Choroid plexus epithelial cell (primary cell): ENCODE data around the gene SVBP.
A peak's percentile ranks its signal among the peaks of the same experiment; 100 is the strongest.

Experiments
- DNase-seq: peaks from one replicate; pipeline ENCODE4 v3.0.0-alpha.2; 2010; ENCODE audit warnings: low read depth
- H3K4me3 ChIP-seq: 2 replicates; pipeline ENCODE4 v1.5.1; 2011; ENCODE audit warnings: low read depth, mild to moderate bottlenecking, control low read depth, low read length, moderate library complexity
- CTCF ChIP-seq: conservative IDR thresholded peaks from 2 replicates; pipeline ENCODE4 v1.5.1; 2011; ENCODE audit warnings: low read depth, mild to moderate bottlenecking, control low read depth, inconsistent platforms, low read length, moderate library complexity

SVBP gene

GRCh38 chr1:42784547-42784945, 32.7 kb downstream of the SVBP start:
- no peak for DNase-seq
- H3K4me3 ChIP-seq: no peak overlapping the region
- TF ChIP-seq CTCF: no peak

GRCh38 chr1:42783092-42783491, 34.1 kb downstream of the SVBP start:
- H3K4me3 ChIP-seq: no peak overlapping the region
- TF ChIP-seq CTCF: no peak
- no peak for DNase-seq

- no peak for DNase-seq
- no peak for TF ChIP-seq CTCF
- H3K4me3 ChIP-seq: no peak overlapping the region
Measured at GRCh38 chr1:42780176-42780575, 37.0 kb downstream of the SVBP start.

GRCh38 chr1:42779725-42780124, 37.5 kb downstream of the SVBP start:
- TF ChIP-seq CTCF: no peak
- DNase-seq: no peak
- no peak overlapping the region for H3K4me3 ChIP-seq

- DNase-seq: peak; percentile 72
- H3K4me3 ChIP-seq: no peak overlapping the region
- peak; percentile 89 for TF ChIP-seq CTCF
Measured at GRCh38 chr1:42777852-42778251, 39.3 kb downstream of the SVBP start.

- TF ChIP-seq CTCF: no peak
- no peak overlapping the region for H3K4me3 ChIP-seq
- DNase-seq: no peak
Measured at GRCh38 chr1:42776502-42776901, 40.7 kb downstream of the SVBP start.

- TF ChIP-seq CTCF: no peak
- DNase-seq: no peak
- H3K4me3 ChIP-seq: no peak overlapping the region
Measured at GRCh38 chr1:42774928-42775526, 42.2 kb downstream of the SVBP start.
